ENCODE measurements around the gene MED8. TPM values are rescaled to one million over a fixed set of nuclear protein-coding genes. Genes with fewer than 3 reads are reported as not detected.
A peak's percentile ranks its signal among the peaks of the same experiment; 100 is the strongest.

MED8 gene
- total and polyA plus RNA-seq, 2 of the 13 experiments (the other 11 are each of a cell fraction or from before 2014, with no cell fraction given) = 16.9 to 77.4 TPM

- TF ChIP-seq ZBTB46 (CRISPR knock-in tag; IDR thresholded peaks at IDR 0.05; ENCODE audit: borderline replicate concordance) = no peak
- peak; percentile 20; the same call in 1 of the 2 replicates for TF ChIP-seq HMG20A (CRISPR knock-in tag; IDR thresholded peaks at IDR 0.05; ENCODE audit: borderline replicate concordance)
- no peak for TF ChIP-seq ZMYM3 (CRISPR knock-in tag; IDR thresholded peaks at IDR 0.05)
- TF ChIP-seq EP300 (IDR thresholded peaks at IDR 0.05; ENCODE audit: low read depth in 2 of 2, low read length in 2 of 2) = 0 out of 4 replicates have a peak, but pooled peaks of 1 of the 2 experiments have one; percentile 18
- TF ChIP-seq EP300 (CRISPR knock-in tag; IDR thresholded peaks at IDR 0.05; ENCODE audit: borderline replicate concordance) = no peak
- no peak for TF ChIP-seq GABPA (IDR thresholded peaks at IDR 0.05; ENCODE audit: low read depth, low read length)
- TF ChIP-seq GABPA (CRISPR knock-in tag; IDR thresholded peaks at IDR 0.05; ENCODE audit: low read depth) = peak; percentile 23; the same call in 1 of the 2 replicates
- no peak for TF ChIP-seq ZNF431 (CRISPR knock-in tag; IDR thresholded peaks at IDR 0.05; ENCODE audit: borderline replicate concordance, low read depth)
- TF ChIP-seq NCOR1 (IDR thresholded peaks at IDR 0.05; ENCODE audit: borderline replicate concordance, low read length) = no peak; the same call in 1 of the 2 replicates
- TF ChIP-seq CBX5 (CRISPR knock-in tag; IDR thresholded peaks at IDR 0.05; ENCODE audit: borderline replicate concordance) = no peak
- no peak for TF ChIP-seq GATAD2A (CRISPR knock-in tag; IDR thresholded peaks at IDR 0.05)
- TF ChIP-seq MEF2D (CRISPR knock-in tag; IDR thresholded peaks at IDR 0.05) = 0 out of 2 replicates have a peak, but pooled peaks have one; percentile 37
Observed at GRCh38 chr1:43344267-43344850, 45.2 kb downstream of the MED8 start (continued).

- no peak overlapping the region for H3K4me3 ChIP-seq (replicated peaks in 1 of 3; ENCODE audit: insufficient read depth in 1 of 3, low read depth in 2 of 3, low read length in 3 of 3)
- peaks cover 50% of the 10 kb centered on the region for H3K4me1 ChIP-seq (ENCODE audit: insufficient read depth, low read length)
- no peaks in the 10 kb centered on the region for H4K20me1 ChIP-seq (ENCODE audit: insufficient read depth, low read length)
- BruUV-seq (replicated peaks) = no TSS peak
- FAIRE-seq (peak; percentile 87), DNase-seq (ENCODE audit: low spot score) (peak; percentile 91), ATAC-seq (peak; percentile 92)
- POLR2A ChIA-PET = interaction anchor here (0.8 to 1.4 kb wide), 2 partner anchors 8 to 63 kb away, joined by 3 to 4 read pairs; no protein-coding TSS in a partner anchor
- 0% methylated on average over 1 of the region's 1 CpG for WGBS (ENCODE audit: low lambda C conversion rate)
- peak overlapping the region; percentile 46 for H3K4me2 ChIP-seq (ENCODE audit: low read depth, low read length)
- H3K9me3 ChIP-seq (ENCODE audit: low read length) = no peaks in the 10 kb centered on the region
- H3K79me2 ChIP-seq (ENCODE audit: insufficient read depth, low read length) = no peaks in the 10 kb centered on the region
- H3K27ac ChIP-seq (ENCODE audit: extremely low read length, insufficient read depth, low read length) = peak overlapping the region; percentile 10
- CTCF ChIA-PET (ENCODE audit: low intra/inter-chr PET ratio, low total read pairs) = no interaction called here
- no peak overlapping the region for H3K9ac ChIP-seq (ENCODE audit: insufficient read depth, low read depth, low read length)
- intact Hi-C loops (cut with micrococcal nuclease; ENCODE audit: unreplicated experiment) = loop anchor here (2.0 kb wide), 1 partner anchor 64 kb away; no protein-coding TSS in a partner anchor
- no peaks in the 10 kb centered on the region for H3K27me3 ChIP-seq (ENCODE audit: control insufficient read depth in 1 of 2, insufficient read depth in 2 of 2, low read length in 2 of 2)
- in situ Hi-C loops (cut with HindIII; ENCODE audit: extremely low pct_ligation_motif_present, low pct_unique_long_range_greater_than_20kb) = no loop called here
- H2AFZ ChIP-seq (ENCODE audit: low read length) = no peak overlapping the region
- H3K36me3 ChIP-seq (replicated peaks in 1 of 2; ENCODE audit: control insufficient read depth in 1 of 2, insufficient read depth in 2 of 2, low read length in 2 of 2) = no peaks in the 10 kb centered on the region
- TF ChIP-seq MYNN (CRISPR knock-in tag; IDR thresholded peaks at IDR 0.05; ENCODE audit: low read depth) = no peak
- peak; percentile 14; the same call in 1 of the 2 replicates for TF ChIP-seq FOXA3 (CRISPR knock-in tag; IDR thresholded peaks at IDR 0.05)
- no peak for TF ChIP-seq TERF1 (CRISPR knock-in tag; IDR thresholded peaks at IDR 0.05)
- TF ChIP-seq GLMP (CRISPR knock-in tag; IDR thresholded peaks at IDR 0.05; ENCODE audit: borderline replicate concordance) = no peak
- TF ChIP-seq HDAC6 (IDR thresholded peaks at IDR 0.05; ENCODE audit: low read depth, low read length) = no peak
- TF ChIP-seq DR1 (CRISPR knock-in tag; IDR thresholded peaks at IDR 0.05) = no peak
- TF ChIP-seq ISL2 (CRISPR knock-in tag; IDR thresholded peaks at IDR 0.05) = peak; percentile 77
- TF ChIP-seq ETV5 (CRISPR knock-in tag; IDR thresholded peaks at IDR 0.05; ENCODE audit: borderline replicate concordance) = no peak
Observed at GRCh38 chr1:43340559-43340958, 49.0 kb downstream of the MED8 start.

Data from HepG2 (cell line).